Activated naive CD8-positive, alpha-beta T cell treated with anti-CD3 and anti-CD28 coated beads for 36 hours (primary cell): ENCODE data around the gene EBLN1. TPM values are rescaled to one million over a fixed set of nuclear protein-coding genes. Genes with fewer than 3 reads are reported as not detected.

Source experiments
- DNase-seq: peaks from one replicate; pipeline ENCODE4 v3.0.0; 2021
- H3K27ac Mint-ChIP-seq: one replicate; pipeline ENCODE4 v1.8.0; 2022; ENCODE audit warnings: mild to moderate bottlenecking, moderate library complexity, mixed read lengths
- H3K27me3 Mint-ChIP-seq: one replicate; pipeline ENCODE4 v1.8.0; 2022; ENCODE audit warnings: mild to moderate bottlenecking, mixed read lengths
- H3K36me3 Mint-ChIP-seq: one replicate; pipeline ENCODE4 v1.8.0; 2021; ENCODE audit warnings: mild to moderate bottlenecking, mixed read lengths
- H3K4me1 Mint-ChIP-seq: one replicate; pipeline ENCODE4 v1.8.0; 2021; ENCODE audit warnings: mixed read lengths
- H3K4me3 Mint-ChIP-seq: one replicate; pipeline ENCODE4 v1.8.0; 2022; ENCODE audit warnings: mild to moderate bottlenecking, moderate library complexity, mixed read lengths
- H3K9me3 Mint-ChIP-seq: one replicate; pipeline ENCODE4 v1.8.0; 2022; ENCODE audit warnings: mixed read lengths
- total RNA-seq, 2 experiments: library from RNA; stranded (reverse); gene quantifications; one replicate each; pipeline ENCODE4 v1.2.3, GENCODE V29; 2021

Gene EBLN1
- total RNA-seq, 2 experiments from 2014 or later: not detected

DNA sequence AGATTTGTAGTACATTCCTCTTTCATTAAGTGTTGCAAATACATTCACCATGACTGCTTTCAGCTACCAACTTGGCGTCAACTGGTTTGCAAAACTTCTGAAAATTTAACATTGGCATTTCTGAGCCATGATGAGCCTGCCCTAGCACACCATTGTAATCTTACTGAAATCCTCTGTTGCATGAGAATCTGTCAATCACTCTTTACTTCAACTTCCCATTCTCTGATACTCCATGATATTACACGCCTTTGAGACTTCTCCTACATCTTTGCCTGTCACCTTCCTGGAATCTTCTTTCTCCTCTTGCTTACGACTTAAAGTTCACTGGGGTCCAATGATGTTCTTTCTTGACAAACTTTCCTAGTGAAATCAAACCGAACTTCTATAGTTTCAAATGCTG is 32.2 kb downstream of the EBLN1 start:
- H3K4me1 Mint-ChIP-seq: no peaks in the 10 kb centered on the region
- no peaks in the 10 kb centered on the region for H3K36me3 Mint-ChIP-seq
- H3K27me3 Mint-ChIP-seq: peaks cover 33% of the 10 kb centered on the region
- DNase-seq: no peak
- peaks cover under 1% of the 10 kb centered on the region for H3K9me3 Mint-ChIP-seq
- no peak overlapping the region for H3K4me3 Mint-ChIP-seq
- H3K27ac Mint-ChIP-seq: no peak overlapping the region

DNA sequence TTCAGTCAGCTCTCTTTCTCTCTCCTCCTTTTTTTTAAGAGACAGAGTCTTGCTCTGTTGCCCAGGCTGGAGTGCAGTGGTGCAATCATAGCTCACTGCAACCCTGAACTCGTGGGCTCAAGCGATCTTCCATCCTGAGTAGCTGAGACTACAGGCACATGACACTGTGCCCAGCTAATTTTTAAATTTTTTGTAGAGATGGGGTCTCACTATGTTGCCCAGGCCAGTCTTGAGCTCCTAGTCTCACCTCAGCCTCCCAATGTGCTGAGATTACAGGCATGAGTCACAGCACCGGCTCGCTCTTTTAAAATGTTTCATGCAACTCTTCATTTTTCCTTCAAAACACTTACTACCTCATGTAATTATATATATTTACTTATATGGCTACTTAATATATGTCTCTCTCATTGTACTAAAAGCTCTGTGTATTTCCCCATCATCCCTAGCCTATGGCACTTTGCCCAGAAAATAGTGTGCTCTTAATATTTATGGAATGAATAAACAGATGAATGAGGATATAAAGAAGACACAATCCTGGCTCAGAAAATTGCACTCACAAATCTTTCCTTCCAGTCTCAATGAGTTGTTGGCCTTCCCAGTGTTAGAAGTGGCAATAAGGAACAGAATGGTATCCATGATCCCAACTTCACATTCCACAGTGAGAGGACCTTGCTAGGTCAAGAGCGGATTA is 33.9 kb downstream of the EBLN1 start:
- H3K4me3 Mint-ChIP-seq: no peak overlapping the region
- H3K9me3 Mint-ChIP-seq: peaks cover 4% of the 10 kb centered on the region
- no peak for DNase-seq
- H3K36me3 Mint-ChIP-seq: peaks cover 2% of the 10 kb centered on the region
- H3K27ac Mint-ChIP-seq: no peak overlapping the region
- no peaks in the 10 kb centered on the region for H3K4me1 Mint-ChIP-seq
- H3K27me3 Mint-ChIP-seq: peaks cover 36% of the 10 kb centered on the region

DNA sequence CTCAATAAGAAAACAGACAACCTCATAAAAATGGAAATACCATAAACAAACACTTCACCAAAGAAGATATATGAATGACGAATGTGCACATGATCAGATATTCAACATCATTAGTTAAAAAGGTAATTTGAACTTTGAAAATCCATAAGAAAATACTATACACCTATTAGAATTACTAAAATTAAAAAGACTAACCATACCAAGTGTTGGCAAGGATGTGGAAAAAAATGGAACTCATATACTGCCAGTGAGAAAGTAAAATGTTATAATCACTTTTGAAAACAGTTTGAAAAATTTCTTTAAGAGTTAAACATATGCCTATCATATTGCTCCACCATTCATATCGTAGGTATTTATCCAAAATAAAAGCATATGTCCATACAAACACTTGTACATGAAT is 37.1 kb downstream of the EBLN1 start:
- peaks cover 4% of the 10 kb centered on the region for H3K9me3 Mint-ChIP-seq
- no peaks in the 10 kb centered on the region for H3K4me1 Mint-ChIP-seq
- peaks cover 46% of the 10 kb centered on the region for H3K27me3 Mint-ChIP-seq
- H3K36me3 Mint-ChIP-seq: peaks cover 2% of the 10 kb centered on the region
- no peak for DNase-seq
- no peak overlapping the region for H3K27ac Mint-ChIP-seq
- no peak overlapping the region for H3K4me3 Mint-ChIP-seq

DNA sequence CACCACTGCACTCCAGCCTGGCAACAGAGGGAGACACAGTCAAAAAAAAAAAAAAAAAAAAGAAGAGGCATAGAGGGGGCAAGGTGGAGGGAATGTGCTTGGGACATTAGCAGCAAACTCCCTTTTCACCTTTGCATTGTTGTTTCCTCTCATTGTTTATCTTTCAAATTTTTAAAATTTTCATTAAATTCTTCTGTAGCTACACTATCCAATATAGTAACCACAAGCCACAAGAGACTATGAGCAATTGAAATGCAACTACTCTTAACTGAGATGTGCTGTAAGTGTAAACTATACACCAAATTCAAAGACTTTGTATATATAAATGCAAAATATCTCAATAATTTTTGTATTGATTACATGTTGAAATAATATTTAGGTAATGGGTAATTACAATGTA is 43.4 kb downstream of the EBLN1 start:
- H3K27me3 Mint-ChIP-seq: peaks cover 30% of the 10 kb centered on the region
- no peak overlapping the region for H3K27ac Mint-ChIP-seq
- H3K4me3 Mint-ChIP-seq: no peak overlapping the region
- H3K36me3 Mint-ChIP-seq: no peaks in the 10 kb centered on the region
- DNase-seq: no peak
- peaks cover 9% of the 10 kb centered on the region for H3K9me3 Mint-ChIP-seq
- peaks cover 2% of the 10 kb centered on the region for H3K4me1 Mint-ChIP-seq

DNA sequence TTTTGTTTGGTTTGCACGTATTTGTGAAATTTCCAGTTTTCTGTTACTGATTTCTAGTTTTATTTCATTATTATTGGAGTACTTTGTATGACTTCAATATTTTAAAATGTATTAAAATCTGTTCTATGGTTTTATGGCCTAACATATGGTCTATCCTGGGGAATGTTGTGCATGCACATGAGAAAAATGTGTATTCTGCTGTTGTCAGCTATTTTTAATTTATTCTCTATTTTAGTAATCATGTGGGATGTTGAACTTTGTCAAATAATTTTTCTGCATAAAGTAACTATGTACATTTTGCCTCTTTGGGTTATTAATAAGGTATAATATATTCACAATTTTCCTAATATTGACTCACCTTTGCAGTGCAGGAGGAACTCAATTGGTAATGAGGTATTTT is 46.7 kb downstream of the EBLN1 start:
- Mint-ChIP-seq H3K36me3 (no peaks in the 10 kb centered on the region), H3K4me1 (peaks cover 6% of the 10 kb centered on the region), H3K27ac (no peak overlapping the region), H3K9me3 (peaks cover 12% of the 10 kb centered on the region), H3K4me3 (no peak overlapping the region), H3K27me3 (peaks cover 19% of the 10 kb centered on the region)
- DNase-seq: no peak

DNA sequence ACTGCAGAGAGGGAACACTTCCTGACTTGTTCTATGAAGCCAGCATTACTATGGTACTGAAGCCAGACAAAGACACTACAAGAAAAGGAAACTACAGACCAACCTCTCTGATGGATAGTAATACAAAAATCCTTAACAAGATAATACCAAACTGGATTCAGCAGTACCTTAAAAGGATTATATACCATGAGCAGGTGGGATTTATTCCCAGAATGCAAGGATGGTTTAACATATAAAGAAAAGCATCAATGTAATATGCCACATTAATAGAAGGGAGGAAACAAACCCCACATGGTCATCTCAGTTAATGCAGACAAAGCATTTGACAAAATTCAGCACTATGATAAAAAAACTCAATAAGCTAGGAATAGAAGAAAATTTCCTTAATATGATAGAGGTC is 47.2 kb downstream of the EBLN1 start:
- peaks cover 12% of the 10 kb centered on the region for H3K9me3 Mint-ChIP-seq
- H3K4me3 Mint-ChIP-seq: no peak overlapping the region
- peaks cover 18% of the 10 kb centered on the region for H3K27me3 Mint-ChIP-seq
- peaks cover 6% of the 10 kb centered on the region for H3K4me1 Mint-ChIP-seq
- no peak for DNase-seq
- H3K36me3 Mint-ChIP-seq: no peaks in the 10 kb centered on the region
- no peak overlapping the region for H3K27ac Mint-ChIP-seq

DNA sequence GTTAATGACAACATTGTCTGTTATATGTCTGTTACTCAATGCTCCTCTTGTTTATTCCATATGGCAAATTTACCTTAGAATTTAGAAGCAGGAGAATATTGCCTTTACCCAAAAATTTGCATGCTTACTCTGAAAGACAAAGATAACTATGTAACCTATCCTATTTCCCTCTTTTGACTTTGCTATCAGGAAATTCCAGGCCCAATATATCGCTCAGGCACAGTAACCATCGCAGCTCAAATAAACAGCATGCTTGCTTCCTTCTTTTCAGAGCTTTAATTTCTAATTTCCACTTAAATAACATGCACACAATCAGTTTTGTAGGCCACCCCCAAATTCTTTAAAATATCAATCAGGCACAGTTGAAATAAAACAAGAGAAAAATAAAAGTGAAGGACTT is 57.8 kb downstream of the EBLN1 start:
- Mint-ChIP-seq H3K36me3 (peaks cover 1% of the 10 kb centered on the region), H3K9me3 (peaks cover 1% of the 10 kb centered on the region), H3K27ac (no peak overlapping the region), H3K4me3 (no peak overlapping the region), H3K27me3 (no peaks in the 10 kb centered on the region), H3K4me1 (peaks cover 11% of the 10 kb centered on the region)
- no peak for DNase-seq

DNA sequence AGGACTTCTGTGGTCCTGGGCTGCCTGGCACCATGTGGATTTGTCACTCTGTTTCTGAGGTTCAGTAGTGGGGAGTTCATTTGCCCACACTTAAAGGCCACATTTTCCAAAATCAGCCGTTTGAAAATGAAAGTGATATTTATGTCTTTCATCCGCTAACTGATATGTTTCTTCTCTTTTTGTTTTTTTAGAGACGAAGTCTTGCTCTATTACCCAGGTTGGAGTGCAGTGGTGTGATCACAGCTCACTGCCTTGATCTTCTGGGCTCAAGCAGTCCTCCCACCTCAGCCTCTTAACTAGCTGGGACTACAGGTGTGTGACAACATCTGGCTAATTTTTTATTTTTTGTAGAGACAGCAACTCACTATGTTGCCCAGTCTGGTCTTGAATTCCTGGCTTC is 58.6 kb downstream of the EBLN1 start:
- H3K4me1 Mint-ChIP-seq: peaks cover 11% of the 10 kb centered on the region
- peak overlapping the region; percentile 57 for H3K4me3 Mint-ChIP-seq
- no peaks in the 10 kb centered on the region for H3K27me3 Mint-ChIP-seq
- H3K9me3 Mint-ChIP-seq: peaks cover 1% of the 10 kb centered on the region
- H3K36me3 Mint-ChIP-seq: peaks cover 1% of the 10 kb centered on the region
- H3K27ac Mint-ChIP-seq: peak overlapping the region; percentile 40
- DNase-seq: no peak

Other genes with a start within 250 kb of the EBLN1 start
- gene DNAJC1, start 214.3 kb downstream of the EBLN1 start, total RNA-seq: 10 to 100 TPM; 25.0 to 26.9 TPM
- 10 to 100 TPM; 46.8 to 53.5 TPM for gene COMMD3, start 98.4 kb upstream of the EBLN1 start, total RNA-seq
- 10 to 100 TPM; 59.2 to 59.6 TPM for gene BMI1, start 103.1 kb upstream of the EBLN1 start, total RNA-seq
- not detected for gene SPAG6, start 127.5 kb upstream of the EBLN1 start, total RNA-seq